ENCODE measurements around the gene VIM.

GRCh38 chr10:17240096-17240495 lies 12.1 kb downstream of the VIM start:
- TF ChIP-seq GATA2 (IDR thresholded peaks at IDR 0.05; ENCODE audit: low read depth, low read length) (no peak), GATA3 (IDR thresholded peaks at IDR 0.05; ENCODE audit: low read depth, low read length) (no peak)
